Osteoblast (primary cell): ENCODE data around the gene ZSWIM5. TPM values are rescaled to one million over a fixed set of nuclear protein-coding genes. Genes with fewer than 3 reads are reported as not detected.
A peak's percentile ranks its signal among the peaks of the same experiment; 100 is the strongest.
"Not testable (repeated sequence)": the region's sequence is repeated elsewhere in the genome, so short reads cannot be mapped to it uniquely, and the experiment has no call there.

ENCODE experiments used
- DNase-seq: peaks from one replicate; pipeline ENCODE4 v3.0.0; 2011; ENCODE audit warnings: low spot score, mixed read lengths; ENCODE audit not compliant: insufficient read length; ENCODE audit errors: missing footprints
- H2AFZ ChIP-seq: 2 replicates; pipeline ENCODE4 v1.6.0; 2011; ENCODE audit warnings: mild to moderate bottlenecking, low read length
- H3K27ac ChIP-seq: 2 replicates; pipeline ENCODE4 v1.5.1; 2011; ENCODE audit warnings: mild to moderate bottlenecking, low read depth, low read length, moderate library complexity
- H3K27me3 ChIP-seq: 2 replicates; pipeline ENCODE4 v1.6.0; 2012; ENCODE audit warnings: mild to moderate bottlenecking, control low read depth, inconsistent platforms, low read length, moderate library complexity; ENCODE audit not compliant: insufficient read depth
- H3K36me3 ChIP-seq: 2 replicates; pipeline ENCODE4 v1.5.1; 2011; ENCODE audit warnings: mild to moderate bottlenecking, low read length, control low read depth, moderate library complexity; ENCODE audit not compliant: insufficient read depth
- H3K4me1 ChIP-seq: 2 replicates; pipeline ENCODE4 v1.5.1; 2011; ENCODE audit warnings: mild to moderate bottlenecking, low read length, control low read depth, moderate library complexity; ENCODE audit not compliant: insufficient read depth
- H3K4me2 ChIP-seq: 2 replicates; pipeline ENCODE4 v1.6.0; 2011; ENCODE audit warnings: mild to moderate bottlenecking, low read length; ENCODE audit not compliant: insufficient read depth
- H3K4me3 ChIP-seq: fragments of 200-600 bp; sonication (generic); 3 replicates; pipeline ENCODE4 v1.5.1; 2012; ENCODE audit warnings: mild to moderate bottlenecking, low read length, inconsistent platforms; ENCODE audit not compliant: insufficient read depth
- H3K79me2 ChIP-seq: 2 replicates; pipeline ENCODE4 v1.6.0; 2012; ENCODE audit warnings: mild to moderate bottlenecking, low read length, control low read depth, inconsistent platforms; ENCODE audit not compliant: insufficient read depth
- H3K9me3 ChIP-seq: 2 replicates; pipeline ENCODE4 v1.5.1; 2011; ENCODE audit warnings: low read depth, low read length, control low read depth
- H4K20me1 ChIP-seq: 2 replicates; pipeline ENCODE4 v1.6.0; 2012; ENCODE audit warnings: mild to moderate bottlenecking, low read length, control low read depth; ENCODE audit not compliant: insufficient read depth
- total RNA-seq: library from RNA; depleted of rRNA; stranded (reverse); fragments of >200 nt; gene quantifications from 2 replicates; pipeline ENCODE4 v1.2.3, GENCODE V29; 2012
- TF ChIP-seq, protein P1 (sequence below): IDR thresholded peaks from 2 replicates; pipeline ENCODE4 v1.5.1; 2011; ENCODE audit warnings: mild to moderate bottlenecking, low read depth, low read length, moderate library complexity; ENCODE audit errors: extremely low read depth

Gene ZSWIM5
- total RNA-seq, 1 donor, result 0.36 TPM

GRCh38 chr1:44988531-44989156 lies 217.8 kb downstream of the ZSWIM5 start:
- Histone ChIP-seq H3K9me3 (no peaks in the 10 kb centered on the region), H3K4me2 (no peak overlapping the region), H3K36me3 (no peaks in the 10 kb centered on the region), H4K20me1 (no peaks in the 10 kb centered on the region), H3K4me1 (peaks cover 12% of the 10 kb centered on the region), H2AFZ (no peak overlapping the region), H3K27me3 (no peaks in the 10 kb centered on the region), H3K27ac (no peak overlapping the region), H3K4me3 (no peak overlapping the region), H3K79me2 (peaks cover 15% of the 10 kb centered on the region)
- TF ChIP-seq, protein P1, sequence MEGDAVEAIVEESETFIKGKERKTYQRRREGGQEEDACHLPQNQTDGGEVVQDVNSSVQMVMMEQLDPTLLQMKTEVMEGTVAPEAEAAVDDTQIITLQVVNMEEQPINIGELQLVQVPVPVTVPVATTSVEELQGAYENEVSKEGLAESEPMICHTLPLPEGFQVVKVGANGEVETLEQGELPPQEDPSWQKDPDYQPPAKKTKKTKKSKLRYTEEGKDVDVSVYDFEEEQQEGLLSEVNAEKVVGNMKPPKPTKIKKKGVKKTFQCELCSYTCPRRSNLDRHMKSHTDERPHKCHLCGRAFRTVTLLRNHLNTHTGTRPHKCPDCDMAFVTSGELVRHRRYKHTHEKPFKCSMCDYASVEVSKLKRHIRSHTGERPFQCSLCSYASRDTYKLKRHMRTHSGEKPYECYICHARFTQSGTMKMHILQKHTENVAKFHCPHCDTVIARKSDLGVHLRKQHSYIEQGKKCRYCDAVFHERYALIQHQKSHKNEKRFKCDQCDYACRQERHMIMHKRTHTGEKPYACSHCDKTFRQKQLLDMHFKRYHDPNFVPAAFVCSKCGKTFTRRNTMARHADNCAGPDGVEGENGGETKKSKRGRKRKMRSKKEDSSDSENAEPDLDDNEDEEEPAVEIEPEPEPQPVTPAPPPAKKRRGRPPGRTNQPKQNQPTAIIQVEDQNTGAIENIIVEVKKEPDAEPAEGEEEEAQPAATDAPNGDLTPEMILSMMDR, result no peak
- DNase-seq, result peak; percentile 6

DNA sequence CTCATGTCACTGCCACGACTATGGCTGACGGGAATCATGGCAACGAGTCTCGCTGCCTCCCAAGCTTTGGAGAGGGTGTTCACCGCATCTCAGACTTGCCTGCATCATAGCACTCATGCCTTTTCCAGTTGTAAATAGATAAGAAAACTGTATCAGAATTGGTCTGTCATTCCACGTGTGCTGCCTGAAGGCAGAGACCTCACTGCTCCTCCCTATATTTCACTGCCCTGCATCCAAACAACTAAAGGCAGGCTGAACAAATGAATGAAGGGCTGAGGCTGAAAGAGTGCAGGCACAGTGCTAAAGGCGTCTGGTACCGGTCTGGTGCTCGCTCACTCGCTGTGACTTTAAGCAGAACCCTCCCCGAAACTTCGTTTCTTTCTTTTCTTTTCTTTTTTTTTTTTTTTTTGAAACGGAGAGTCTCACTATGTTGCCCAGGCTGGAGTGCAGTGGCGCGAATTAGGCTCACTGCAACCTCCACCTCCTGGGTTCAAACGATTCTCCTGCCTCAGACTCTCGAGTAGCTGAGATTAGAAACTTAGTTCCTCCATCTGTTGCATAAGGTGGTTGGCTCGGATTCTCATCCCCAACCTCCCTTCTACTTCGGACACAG lies 220.6 kb downstream of the ZSWIM5 start:
- TF ChIP-seq, protein P1, result no peak
- no peaks in the 10 kb centered on the region for H4K20me1 ChIP-seq
- peaks cover 20% of the 10 kb centered on the region for H3K79me2 ChIP-seq
- peak overlapping the region; percentile 93 for H3K4me2 ChIP-seq
- no peaks in the 10 kb centered on the region for H3K27me3 ChIP-seq
- H3K4me3 ChIP-seq, result peak overlapping the region; percentile 99
- peak overlapping the region; percentile 98 for H2AFZ ChIP-seq
- peaks cover 12% of the 10 kb centered on the region for H3K4me1 ChIP-seq
- H3K9me3 ChIP-seq, result no peaks in the 10 kb centered on the region
- peak overlapping the region; percentile 67 for H3K27ac ChIP-seq
- DNase-seq, result peak; percentile 5
- peaks cover 5% of the 10 kb centered on the region for H3K36me3 ChIP-seq

DNA sequence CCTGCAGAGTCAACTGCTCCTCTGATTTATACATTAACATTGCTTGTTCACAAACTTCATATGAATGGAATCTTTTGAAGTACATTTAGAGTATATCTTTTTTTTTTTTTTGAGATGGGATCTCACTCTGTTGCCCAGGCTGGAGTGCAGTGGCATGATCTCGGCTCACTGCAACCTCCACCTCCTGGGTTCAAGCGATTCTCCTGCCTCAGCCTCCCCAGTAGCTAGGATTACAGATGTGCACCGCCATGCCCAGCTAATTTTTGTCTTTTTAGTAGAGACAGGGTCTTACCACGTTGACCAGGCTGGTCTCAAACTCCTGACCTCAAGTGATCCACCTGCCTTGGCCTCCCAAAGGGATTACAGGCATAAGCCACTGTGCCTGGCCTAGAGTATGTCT lies 229.0 kb downstream of the ZSWIM5 start:
- H2AFZ ChIP-seq, H3K4me3 ChIP-seq, H3K9me3 ChIP-seq, H3K27me3 ChIP-seq, H3K4me1 ChIP-seq, H3K4me2 ChIP-seq, H3K27ac ChIP-seq, H4K20me1 ChIP-seq, DNase-seq, H3K79me2 ChIP-seq: not testable (repeated sequence)
- peaks cover 58% of the 10 kb centered on the region for H3K36me3 ChIP-seq

GRCh38 chr1:44976252-44976651 lies 230.2 kb downstream of the ZSWIM5 start:
- H3K36me3 ChIP-seq, result peaks cover 58% of the 10 kb centered on the region
- no peak overlapping the region for H3K4me2 ChIP-seq
- no peak overlapping the region for H3K27ac ChIP-seq
- H3K4me1 ChIP-seq, result no peaks in the 10 kb centered on the region
- DNase-seq, result no peak
- no peaks in the 10 kb centered on the region for H3K9me3 ChIP-seq
- no peak overlapping the region for H3K4me3 ChIP-seq
- no peaks in the 10 kb centered on the region for H3K27me3 ChIP-seq
- H3K79me2 ChIP-seq, result no peaks in the 10 kb centered on the region
- H4K20me1 ChIP-seq, result no peaks in the 10 kb centered on the region
- TF ChIP-seq, protein P1, result no peak
- no peak overlapping the region for H2AFZ ChIP-seq
